Stimulated activated CD8-positive, alpha-beta memory T cell treated with anti-CD3 and anti-CD28 coated beads, Interleukin-12 subunit alpha, Interleukin-12 subunit beta, amount 100 ng/mL, for 4 hours (primary cell): ENCODE results near the gene ENHO.

Experiments
- DNase-seq: peaks from one replicate; pipeline ENCODE4 v3.0.0-alpha.2; 2020; ENCODE audit warnings: low read depth

Gene ENHO

GRCh38 chr9:34522971-34523797 is at the start of gene ENHO:
Gene ENHO, minus strand, starts transcription at chr9:34522990. Its CDS starts 1,295 bp downstream, at chr9:34521695.
- peak; percentile 82 for DNase-seq

GRCh38 chr9:34572092-34572491 is 49.3 kb upstream of the ENHO start:
- DNase-seq: no peak

GRCh38 chr9:34571481-34571810 is 48.7 kb upstream of the ENHO start:
- DNase-seq: no peak

- DNase-seq: no peak
Measured at GRCh38 chr9:34570809-34571480, 48.2 kb upstream of the ENHO start.

GRCh38 chr9:34570376-34570775 is 47.6 kb upstream of the ENHO start:
- DNase-seq: no peak

GRCh38 chr9:34568774-34569173 is 46.0 kb upstream of the ENHO start:
- no peak for DNase-seq

- DNase-seq: no peak
Measured at GRCh38 chr9:34568133-34568532, 45.3 kb upstream of the ENHO start.

- DNase-seq: no peak
Measured at GRCh38 chr9:34566972-34567371, 44.2 kb upstream of the ENHO start.

GRCh38 chr9:34566322-34566721 is 43.5 kb upstream of the ENHO start:
- no peak for DNase-seq

- DNase-seq: no peak
Measured at GRCh38 chr9:34565856-34566255, 43.1 kb upstream of the ENHO start.

- DNase-seq: no peak
Measured at GRCh38 chr9:34564617-34565016, 41.8 kb upstream of the ENHO start.

- DNase-seq: no peak
Measured at GRCh38 chr9:34563262-34563661, 40.5 kb upstream of the ENHO start.

GRCh38 chr9:34562135-34562745 is 39.5 kb upstream of the ENHO start:
- no peak for DNase-seq

GRCh38 chr9:34560599-34561214 is 37.9 kb upstream of the ENHO start:
- DNase-seq: no peak

GRCh38 chr9:34559624-34560455 is 37.0 kb upstream of the ENHO start:
- no peak for DNase-seq

GRCh38 chr9:34558919-34559623 is 36.3 kb upstream of the ENHO start:
- DNase-seq: no peak

GRCh38 chr9:34558364-34558763 is 35.6 kb upstream of the ENHO start:
- no peak for DNase-seq

- DNase-seq: no peak
Measured at GRCh38 chr9:34557426-34558321, 34.9 kb upstream of the ENHO start.

- DNase-seq: no peak
Measured at GRCh38 chr9:34556949-34557348, 34.2 kb upstream of the ENHO start.

- no peak for DNase-seq
Measured at GRCh38 chr9:34555936-34556525, 33.2 kb upstream of the ENHO start.
